Suprapubic skin (tissue), 3 donors: ENCODE results near the gene GMNN.

Source experiments
- EP300 ChIP-seq: sonication (generic); formaldehyde crosslinking; IDR thresholded peaks from one replicate; pipeline ENCODE4 v1.6.1; 2017; ENCODE audit warnings: antibody characterized with exemption
- POLR2A ChIP-seq, 2 donors: fragments of 450-650 bp; IDR thresholded peaks; one replicate each; pipeline ENCODE4 v1.6.1; 2017; ENCODE audit warnings: antibody characterized with exemption in 2 of 2, mild to moderate bottlenecking in 2 of 2, moderate library complexity in 2 of 2
- TF ChIP-seq, protein P1 (sequence below), 2 donors: fragments of 200-600 bp in 1 of 2; fragments of 450-650 bp in 1 of 2; sonication (generic) in 1 of 2; IDR thresholded peaks; one replicate each; pipeline ENCODE4 v1.5.1; 2016 to 2019; ENCODE audit warnings: antibody characterized with exemption in 2 of 2, mild to moderate bottlenecking in 1 of 2, moderate library complexity in 1 of 2

GRCh38 chr6:24752503-24752902 is 22.2 kb upstream of the GMNN start:
- TF ChIP-seq, protein P1, sequence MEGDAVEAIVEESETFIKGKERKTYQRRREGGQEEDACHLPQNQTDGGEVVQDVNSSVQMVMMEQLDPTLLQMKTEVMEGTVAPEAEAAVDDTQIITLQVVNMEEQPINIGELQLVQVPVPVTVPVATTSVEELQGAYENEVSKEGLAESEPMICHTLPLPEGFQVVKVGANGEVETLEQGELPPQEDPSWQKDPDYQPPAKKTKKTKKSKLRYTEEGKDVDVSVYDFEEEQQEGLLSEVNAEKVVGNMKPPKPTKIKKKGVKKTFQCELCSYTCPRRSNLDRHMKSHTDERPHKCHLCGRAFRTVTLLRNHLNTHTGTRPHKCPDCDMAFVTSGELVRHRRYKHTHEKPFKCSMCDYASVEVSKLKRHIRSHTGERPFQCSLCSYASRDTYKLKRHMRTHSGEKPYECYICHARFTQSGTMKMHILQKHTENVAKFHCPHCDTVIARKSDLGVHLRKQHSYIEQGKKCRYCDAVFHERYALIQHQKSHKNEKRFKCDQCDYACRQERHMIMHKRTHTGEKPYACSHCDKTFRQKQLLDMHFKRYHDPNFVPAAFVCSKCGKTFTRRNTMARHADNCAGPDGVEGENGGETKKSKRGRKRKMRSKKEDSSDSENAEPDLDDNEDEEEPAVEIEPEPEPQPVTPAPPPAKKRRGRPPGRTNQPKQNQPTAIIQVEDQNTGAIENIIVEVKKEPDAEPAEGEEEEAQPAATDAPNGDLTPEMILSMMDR (IDR thresholded peaks at IDR 0.05) = no peak
- TF ChIP-seq POLR2A (IDR thresholded peaks at IDR 0.05) = no peak
- TF ChIP-seq EP300 = no peak
